Keratinocyte (primary cell): ENCODE data around the gene REEP6.

Source experiments
- EZH2 ChIP-seq: IDR thresholded peaks from one replicate; pipeline ENCODE4 v1.6.1; 2012; ENCODE audit warnings: inconsistent platforms, mild to moderate bottlenecking, low read length, moderate library complexity
- TF ChIP-seq, protein P1 (sequence below), 3 experiments: IDR thresholded peaks in 1 of 3; conservative IDR thresholded peaks in 1 of 3; optimal IDR thresholded peaks in 1 of 3; 2 replicates in 2 of 3; 3 replicates in 1 of 3; pipeline versions ENCODE3 to v1.5.1; 2011; ENCODE audit warnings: low read length in 3 of 3, mild to moderate bottlenecking in 3 of 3, moderate library complexity in 2 of 3, control low read depth in 1 of 3, inconsistent platforms in 1 of 3; ENCODE audit not compliant: insufficient read depth in 2 of 3; ENCODE audit errors: extremely low read depth in 1 of 3

GRCh38 chr19:1514295-1514661 is 23.3 kb downstream of the REEP6 start:
- TF ChIP-seq, protein P1, sequence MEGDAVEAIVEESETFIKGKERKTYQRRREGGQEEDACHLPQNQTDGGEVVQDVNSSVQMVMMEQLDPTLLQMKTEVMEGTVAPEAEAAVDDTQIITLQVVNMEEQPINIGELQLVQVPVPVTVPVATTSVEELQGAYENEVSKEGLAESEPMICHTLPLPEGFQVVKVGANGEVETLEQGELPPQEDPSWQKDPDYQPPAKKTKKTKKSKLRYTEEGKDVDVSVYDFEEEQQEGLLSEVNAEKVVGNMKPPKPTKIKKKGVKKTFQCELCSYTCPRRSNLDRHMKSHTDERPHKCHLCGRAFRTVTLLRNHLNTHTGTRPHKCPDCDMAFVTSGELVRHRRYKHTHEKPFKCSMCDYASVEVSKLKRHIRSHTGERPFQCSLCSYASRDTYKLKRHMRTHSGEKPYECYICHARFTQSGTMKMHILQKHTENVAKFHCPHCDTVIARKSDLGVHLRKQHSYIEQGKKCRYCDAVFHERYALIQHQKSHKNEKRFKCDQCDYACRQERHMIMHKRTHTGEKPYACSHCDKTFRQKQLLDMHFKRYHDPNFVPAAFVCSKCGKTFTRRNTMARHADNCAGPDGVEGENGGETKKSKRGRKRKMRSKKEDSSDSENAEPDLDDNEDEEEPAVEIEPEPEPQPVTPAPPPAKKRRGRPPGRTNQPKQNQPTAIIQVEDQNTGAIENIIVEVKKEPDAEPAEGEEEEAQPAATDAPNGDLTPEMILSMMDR (optimal IDR thresholded peaks at IDR 0.05 in 1 of 3, IDR thresholded peaks at IDR 0.05 in 1 of 3, conservative IDR thresholded peaks at IDR 0.05 in 1 of 3; ENCODE audit: extremely low read depth in 1 of 3, insufficient read depth in 2 of 3, low read length in 3 of 3): no peak
- no peak for TF ChIP-seq EZH2
